AG20443 (cell line): Measurements from ENCODE around the gene ZNF595.
"Not testable (repeated sequence)": the region's sequence is repeated elsewhere in the genome, so short reads cannot be mapped to it uniquely, and the experiment has no call there.

Experiments
- DNase-seq: peaks from one replicate; pipeline ENCODE4 v3.0.0; 2012; ENCODE audit warnings: low spot score, mixed read lengths

Gene ZNF595

GRCh38 chr4:86559-87324 is 33.6 kb downstream of the ZNF595 start:
- DNase-seq = not testable (repeated sequence)

GRCh38 chr4:98386-98785 is 45.3 kb downstream of the ZNF595 start:
- no peak for DNase-seq

DNA sequence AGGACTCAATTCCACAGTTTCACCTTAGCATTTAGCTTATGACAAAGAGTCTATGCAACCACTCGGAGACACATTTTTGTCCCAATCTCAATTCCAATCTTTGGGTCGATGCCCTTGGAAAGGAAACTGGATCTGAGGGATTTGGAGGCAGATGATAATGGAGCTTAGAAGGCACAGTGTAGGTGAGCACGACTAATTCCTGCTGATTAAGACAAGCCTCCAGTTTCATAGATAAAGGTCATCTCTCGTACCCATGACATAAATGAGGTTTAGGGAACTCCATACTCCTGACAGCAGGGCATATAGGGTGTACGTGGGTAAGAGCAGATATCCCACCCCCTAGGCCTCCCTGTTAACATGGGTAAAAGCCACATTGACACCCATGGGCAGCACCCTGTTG is 46.7 kb downstream of the ZNF595 start:
- DNase-seq = no peak

- DNase-seq = no peak
These were observed 53.9 kb downstream of the ZNF595 start for GRCh38 chr4:107083-107443.

- DNase-seq = no peak
These were observed 54.6 kb downstream of the ZNF595 start for GRCh38 chr4:107444-108429.

DNA sequence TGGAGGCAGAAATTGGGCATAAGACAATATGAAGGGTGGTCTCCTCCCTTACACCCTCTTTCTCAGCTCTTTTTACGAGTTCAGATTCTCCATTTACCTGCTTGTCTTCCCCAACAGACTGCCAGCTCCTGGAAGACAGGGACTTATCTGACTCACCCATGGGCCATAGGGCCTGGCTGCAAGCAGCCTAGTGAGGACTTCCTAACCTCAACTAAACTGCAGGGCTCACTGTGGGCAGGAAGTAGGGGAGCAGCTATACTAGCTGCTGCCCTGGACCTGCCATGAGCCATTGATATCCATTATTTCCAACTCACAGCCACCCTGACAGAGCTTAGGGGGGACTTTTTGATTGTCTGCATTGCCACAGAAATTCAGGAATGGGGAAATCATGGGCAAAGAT is 59.6 kb downstream of the ZNF595 start:
- no peak for DNase-seq

GRCh38 chr4:113732-114131 is 60.6 kb downstream of the ZNF595 start:
- DNase-seq = no peak

- no peak for DNase-seq
These were observed 61.0 kb downstream of the ZNF595 start for GRCh38 chr4:114149-114548.

DNA sequence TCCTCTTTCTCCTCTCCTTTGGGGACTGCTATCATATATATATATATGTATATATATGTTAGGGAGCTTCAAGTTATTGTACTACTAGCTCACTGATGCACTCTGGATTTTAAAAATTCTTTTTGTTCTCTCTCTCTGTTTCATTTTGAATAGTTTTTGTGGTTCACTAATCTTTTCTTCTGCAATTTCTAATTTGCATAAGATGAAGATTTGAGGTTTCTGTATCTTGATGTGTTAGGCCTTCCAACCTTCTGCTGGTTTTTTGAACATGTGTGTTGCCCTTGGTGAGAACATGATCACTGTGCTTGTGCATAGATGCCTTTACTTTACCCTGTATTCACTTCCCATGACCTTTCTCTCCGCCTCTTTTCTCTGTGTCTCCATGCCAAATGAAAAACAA is 63.4 kb downstream of the ZNF595 start:
- no peak for DNase-seq

DNA sequence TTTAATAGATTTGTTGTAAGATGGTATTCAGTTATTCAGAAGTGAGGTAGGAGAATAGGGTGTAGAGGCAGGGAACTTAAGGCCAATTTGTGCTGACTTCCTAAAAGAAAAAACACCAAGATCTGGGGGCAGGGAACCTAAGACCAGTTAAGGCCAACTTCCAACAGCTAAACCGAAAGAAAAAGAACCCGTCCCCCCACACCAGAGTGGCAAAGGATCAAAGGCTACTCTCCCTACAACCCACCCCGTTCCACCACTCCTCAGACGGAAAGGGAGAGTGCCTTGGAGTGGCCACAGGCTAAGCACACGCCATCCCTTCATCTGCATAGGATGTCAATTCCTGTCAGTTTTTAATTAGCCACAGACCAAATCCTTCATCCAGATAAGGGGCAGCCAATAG is 67.5 kb downstream of the ZNF595 start:
- DNase-seq = no peak

DNA sequence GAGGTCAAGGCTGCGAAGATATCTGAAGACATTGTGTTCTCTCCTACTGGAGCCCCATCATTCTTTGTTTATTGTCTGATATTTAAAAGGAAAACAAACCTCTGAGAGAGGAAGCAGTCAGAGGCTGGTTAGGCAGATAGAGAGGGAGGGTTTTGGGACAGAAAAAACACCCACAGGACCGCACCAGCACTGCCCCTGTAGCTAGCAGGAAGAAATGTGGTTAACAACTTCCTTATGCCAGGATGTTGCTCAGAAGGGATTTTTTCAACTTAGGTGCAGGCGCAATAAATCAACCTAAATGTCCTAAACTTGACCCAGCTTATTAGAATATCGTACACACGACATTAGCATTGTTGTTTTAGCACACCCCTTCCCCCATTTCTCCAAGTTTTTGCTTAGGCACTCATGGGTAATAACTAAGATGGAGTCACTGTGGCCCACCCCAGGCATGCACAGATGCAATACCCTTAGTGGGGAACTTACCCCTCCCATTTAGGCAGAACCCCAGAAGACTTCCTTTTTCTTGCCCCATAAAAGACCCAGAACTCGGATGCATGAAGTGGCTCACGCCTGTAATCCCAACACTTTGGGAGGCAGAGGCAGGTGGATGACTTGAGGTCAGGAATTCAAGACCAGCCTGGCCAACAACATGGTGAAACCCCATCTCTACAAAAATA is 68.4 kb downstream of the ZNF595 start:
- DNase-seq = no peak

DNA sequence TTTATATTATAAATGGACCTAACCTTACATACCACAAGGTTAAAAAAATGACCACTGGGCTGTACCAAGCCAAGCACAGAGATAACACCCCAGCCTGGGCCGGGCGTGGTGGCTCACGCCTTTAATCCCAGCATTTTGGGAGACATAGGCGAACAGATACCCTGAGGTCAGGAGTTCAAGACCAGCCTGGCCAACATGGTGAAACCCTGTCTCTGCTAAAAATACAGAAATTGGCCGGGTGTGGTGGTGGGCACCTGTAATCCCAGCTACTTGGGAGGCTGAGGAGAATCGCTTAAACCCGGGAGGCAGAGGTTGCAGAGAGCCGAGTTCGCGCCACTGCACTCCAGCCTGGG is 70.8 kb downstream of the ZNF595 start:
- DNase-seq = not testable (repeated sequence)

DNA sequence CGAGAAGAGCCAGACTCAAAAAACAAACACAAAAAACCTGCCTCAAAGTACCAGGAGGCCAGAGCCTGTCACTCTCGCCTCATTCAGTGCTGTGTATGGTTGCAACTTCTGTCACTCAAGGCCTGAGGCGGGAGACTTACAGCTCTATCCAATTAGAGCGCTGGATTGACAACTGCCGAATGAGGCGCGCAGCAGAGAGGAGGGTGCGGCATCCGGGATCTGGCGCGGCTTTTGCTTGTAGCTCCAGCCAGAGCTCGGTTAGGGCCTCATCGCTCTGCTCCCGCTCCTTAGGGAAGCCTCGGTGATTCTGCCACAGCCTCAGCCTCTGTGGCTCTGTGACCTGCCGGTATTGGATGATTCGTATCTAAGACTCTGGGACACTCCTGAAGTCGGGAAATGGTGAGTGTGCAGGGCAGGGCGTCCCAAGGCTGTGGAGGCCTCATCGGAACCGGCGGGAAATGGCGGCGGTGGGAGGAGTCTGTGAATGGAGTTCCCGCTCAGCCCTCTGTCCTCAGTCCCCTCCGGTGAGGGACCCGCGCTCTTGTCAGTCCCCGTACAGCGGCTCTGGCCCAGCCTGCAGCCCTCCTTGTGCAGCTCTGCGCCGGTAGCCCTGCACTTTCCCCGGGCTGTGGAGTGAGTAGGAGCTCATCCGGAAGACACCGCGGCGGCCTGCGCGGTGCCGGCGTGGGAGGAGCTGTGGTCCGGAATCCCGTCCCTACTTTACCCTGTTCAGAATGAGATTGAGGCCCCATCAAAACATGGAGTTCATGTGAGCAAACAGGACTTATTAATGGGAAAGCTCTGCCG is 71.4 kb downstream of the ZNF595 start, which contains the start of gene ZNF718:
TSS of gene ZNF718 (plus strand) at position 227 of the 807 bp plus-strand sequence. CDS start at position 397, 170 bp downstream.
- peak; percentile 97 for DNase-seq

DNA sequence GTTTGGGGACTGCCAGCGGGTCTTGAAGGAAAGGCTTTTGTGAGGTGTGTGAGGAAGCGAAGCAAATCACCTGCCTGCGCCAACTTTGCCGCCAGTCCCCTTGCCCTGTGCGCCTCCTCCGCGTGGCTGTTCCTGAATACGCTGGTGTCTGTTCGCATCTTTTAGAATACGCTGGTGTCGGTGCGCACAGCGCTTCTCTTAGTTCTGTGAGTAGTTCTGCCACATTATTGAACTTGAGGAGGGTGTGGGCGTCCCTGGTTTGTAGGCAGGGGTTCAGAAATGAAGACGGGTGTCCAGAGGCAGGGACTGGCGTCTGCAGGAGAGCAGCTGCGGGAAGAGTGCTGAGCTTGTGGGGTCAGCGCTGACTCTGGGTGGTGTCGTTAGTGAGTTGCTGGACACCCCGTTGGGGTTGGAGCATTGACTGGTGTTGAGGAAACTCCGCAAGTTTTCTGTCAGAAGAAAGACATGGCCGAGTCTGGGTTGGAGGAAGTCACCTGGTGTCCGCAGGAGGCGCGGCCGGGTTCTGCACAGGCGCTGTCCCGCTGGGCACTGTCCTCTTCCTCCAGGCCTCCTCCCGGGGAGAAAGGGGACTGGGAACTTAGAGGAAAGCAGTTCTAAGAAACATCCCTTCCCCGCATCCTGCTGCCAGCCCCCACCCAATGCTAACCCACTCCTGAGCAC is 72.1 kb downstream of the ZNF595 start:
- DNase-seq = peak; percentile 43

DNA sequence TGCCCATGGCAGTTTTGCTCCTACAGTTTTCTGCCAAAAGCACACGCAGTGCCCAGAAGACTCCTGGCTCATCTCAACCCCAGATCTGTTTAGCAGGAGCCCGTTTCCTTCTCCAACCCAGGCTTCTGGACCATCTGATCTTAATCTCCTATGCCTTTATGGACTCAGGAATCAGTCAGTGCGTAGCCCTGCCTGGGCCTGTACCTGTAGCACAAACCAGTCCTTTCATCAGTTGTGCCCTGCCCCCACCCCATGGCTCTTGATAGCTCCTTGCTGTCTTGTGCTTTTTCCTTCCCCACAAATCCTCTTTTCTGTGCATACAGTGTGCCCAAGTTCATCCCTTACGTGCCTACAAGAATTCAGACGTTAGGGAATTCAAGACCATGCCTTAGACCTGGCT is 72.7 kb downstream of the ZNF595 start:
- DNase-seq = no peak

DNA sequence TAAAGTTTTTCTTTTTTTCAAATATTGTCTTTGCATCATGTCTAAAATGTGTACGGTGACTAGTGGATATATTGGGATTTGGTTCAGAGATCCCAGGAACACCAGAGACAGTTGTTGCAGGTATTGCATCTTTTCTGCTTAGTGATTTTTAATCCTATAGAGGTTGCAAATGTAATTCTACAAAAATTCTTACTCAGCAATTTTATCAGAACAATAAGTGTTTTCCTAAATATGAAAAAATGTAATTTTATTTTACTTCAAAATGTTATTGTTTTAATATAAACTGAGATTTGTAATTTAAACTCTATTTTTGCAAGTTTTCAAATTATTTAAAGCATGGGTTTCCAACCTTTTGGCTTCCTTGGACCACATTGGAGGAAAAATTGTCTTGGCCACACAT is 79.4 kb downstream of the ZNF595 start:
- DNase-seq = no peak
